WI38 (cell line): ENCODE measurements around the gene MTMR12.

Experiments used
- H3K4me3 ChIP-seq: 2 replicates; pipeline ENCODE4 v1.5.1; 2011; ENCODE audit warnings: low read depth, mild to moderate bottlenecking, control low read depth, low read length
- CTCF ChIP-seq: IDR thresholded peaks from 2 replicates; pipeline ENCODE4 v1.5.1; 2012; ENCODE audit warnings: low read depth, mild to moderate bottlenecking, control low read depth, low read length

MTMR12 gene

GRCh38 chr5:32241034-32241783 lies 71.5 kb downstream of the MTMR12 start:
- no peak overlapping the region for H3K4me3 ChIP-seq
- TF ChIP-seq CTCF = no peak

GRCh38 chr5:32239385-32239784 lies 73.4 kb downstream of the MTMR12 start:
- TF ChIP-seq CTCF = no peak
- no peak overlapping the region for H3K4me3 ChIP-seq

GRCh38 chr5:32233696-32234447 lies 78.9 kb downstream of the MTMR12 start:
- no peak overlapping the region for H3K4me3 ChIP-seq
- no peak for TF ChIP-seq CTCF

- no peak for TF ChIP-seq CTCF
- H3K4me3 ChIP-seq = no peak overlapping the region
Measured at GRCh38 chr5:32233220-32233695, 79.5 kb downstream of the MTMR12 start.

GRCh38 chr5:32232441-32233219 lies 80.1 kb downstream of the MTMR12 start:
- peak; percentile 72 for TF ChIP-seq CTCF
- no peak overlapping the region for H3K4me3 ChIP-seq

GRCh38 chr5:32231929-32232328 lies 80.8 kb downstream of the MTMR12 start:
- H3K4me3 ChIP-seq = no peak overlapping the region
- no peak for TF ChIP-seq CTCF

GRCh38 chr5:32231241-32231640 lies 81.5 kb downstream of the MTMR12 start:
- H3K4me3 ChIP-seq = no peak overlapping the region
- TF ChIP-seq CTCF = no peak
